ENCODE measurements around the gene PGLYRP2.
"Not testable (repeated sequence)": the region's sequence is repeated elsewhere in the genome, so short reads cannot be mapped to it uniquely, and the experiment has no call there.

The PGLYRP2 gene

DNA sequence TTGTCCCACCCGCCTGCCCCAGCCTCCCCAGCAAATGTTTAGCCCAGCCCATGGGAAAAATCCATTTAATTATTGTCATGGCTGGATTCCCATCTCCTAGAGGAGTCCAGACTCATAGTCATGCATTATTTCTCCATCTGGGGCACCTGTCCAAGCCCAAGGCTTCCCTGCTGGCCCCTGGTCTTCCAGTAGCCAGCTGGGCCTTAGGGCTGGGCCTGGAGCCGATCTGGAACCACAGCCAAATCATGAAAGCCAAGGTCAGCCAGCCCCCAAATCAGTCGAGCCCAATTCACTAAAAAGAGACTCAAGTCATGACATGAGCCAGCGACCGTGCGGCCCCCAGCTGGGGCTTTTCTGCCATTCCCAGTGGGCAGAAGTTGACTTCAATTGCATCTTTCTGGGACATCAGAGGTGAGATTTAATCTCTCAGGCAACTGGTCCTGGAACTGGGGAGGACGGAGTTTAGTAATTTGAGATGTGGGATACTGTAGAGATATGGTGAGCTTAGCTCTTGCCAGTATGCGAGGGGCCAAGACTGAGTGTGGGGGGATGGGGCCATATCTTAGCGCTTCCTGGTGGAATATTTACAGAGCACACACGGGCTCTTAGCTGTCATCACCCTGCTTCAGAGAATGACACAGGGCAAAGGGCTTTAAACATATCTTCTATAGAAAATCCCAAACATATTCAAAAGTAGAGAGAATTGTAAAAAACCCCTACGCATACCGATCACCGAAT is 9.4 kb upstream of the PGLYRP2 start:
- no peak for DNase-seq (ENCODE audit: extremely low read depth in 1 of 2, low read depth in 1 of 2)

DNA sequence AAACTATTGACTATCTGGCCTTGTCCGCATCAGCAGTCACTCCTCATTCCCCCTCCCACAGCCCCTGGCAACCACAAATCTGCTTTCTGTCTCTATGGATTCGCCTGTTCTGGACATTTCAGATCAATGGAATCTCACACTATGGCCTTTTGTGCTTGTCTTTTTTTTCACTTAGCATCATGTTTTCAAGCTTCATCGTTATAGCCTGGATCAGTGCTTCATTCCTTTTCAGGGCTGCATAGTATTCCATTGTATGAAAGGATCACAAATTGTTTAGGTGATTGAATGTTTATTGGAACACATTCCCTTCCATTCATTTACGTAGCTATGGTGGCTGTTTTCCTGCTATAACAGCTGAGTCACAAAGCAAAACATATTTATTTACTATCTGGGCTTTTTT is 7.7 kb upstream of the PGLYRP2 start:
- no peak for DNase-seq (ENCODE audit: extremely low read depth in 1 of 2, low read depth in 1 of 2)

DNA sequence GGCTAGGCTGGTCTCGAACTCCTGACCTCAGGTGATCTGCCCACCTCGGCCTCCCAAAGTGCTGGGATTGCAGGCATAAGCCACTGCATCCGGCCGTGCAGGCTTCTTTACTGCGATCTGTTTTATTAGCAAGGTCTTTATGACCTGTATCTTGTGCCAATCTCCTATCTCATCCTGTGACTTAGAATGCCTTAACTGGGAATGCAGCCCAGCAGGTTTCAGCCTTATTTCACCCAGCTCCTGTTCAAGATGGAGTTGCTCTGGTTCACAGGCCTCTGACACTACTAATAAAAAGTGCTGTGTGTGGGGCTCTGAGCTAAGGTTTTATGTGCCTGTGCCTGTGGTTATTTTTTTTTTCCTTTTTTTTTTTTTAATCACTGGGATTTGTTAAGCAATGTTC is 6.5 kb upstream of the PGLYRP2 start:
- DNase-seq (ENCODE audit: extremely low read depth in 1 of 2, low read depth in 1 of 2): not testable (repeated sequence)

DNA sequence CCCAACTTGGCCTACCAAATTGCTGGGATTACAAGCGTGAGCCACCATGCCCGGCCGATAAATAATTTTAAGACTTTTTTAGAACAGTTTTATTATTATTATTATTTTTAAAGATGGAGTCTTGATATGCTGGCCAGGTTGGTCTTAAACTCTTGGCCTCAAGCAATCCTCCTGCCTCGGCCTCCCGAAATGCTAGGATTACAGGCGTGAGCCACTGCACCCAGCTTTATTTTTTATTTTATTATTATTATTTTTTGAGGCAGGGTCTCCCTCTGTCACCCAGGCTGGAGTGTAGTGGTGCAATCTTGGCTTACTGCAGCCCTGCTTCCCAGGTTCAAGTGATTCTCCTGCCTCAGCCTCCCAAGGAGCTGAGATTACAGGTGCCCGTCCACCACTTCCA is 1.7 kb upstream of the PGLYRP2 start:
- DNase-seq (ENCODE audit: extremely low read depth in 1 of 2, low read depth in 1 of 2): not testable (repeated sequence)

DNA sequence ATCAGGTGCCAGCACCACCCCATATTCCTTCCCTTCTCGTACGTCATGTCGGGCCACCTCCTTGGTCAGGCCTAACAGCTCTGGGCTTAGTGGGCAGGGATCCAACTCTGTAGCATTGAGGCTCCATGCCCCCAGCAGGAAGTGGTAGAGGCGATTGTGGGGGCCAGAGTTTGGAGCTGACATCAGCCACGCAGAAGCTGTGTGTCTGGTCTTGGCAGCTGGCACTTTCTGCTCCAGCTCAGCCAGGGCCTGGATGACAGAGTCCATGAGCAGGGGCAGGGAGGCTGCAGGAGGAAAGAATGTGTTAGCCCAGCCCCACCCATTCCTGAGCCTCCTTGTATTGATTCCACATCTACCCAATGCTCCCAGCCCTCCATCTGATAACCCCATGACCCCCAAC is 3.0 kb downstream of the PGLYRP2 start:
- no peak for DNase-seq (ENCODE audit: extremely low read depth in 1 of 2, low read depth in 1 of 2)

DNA sequence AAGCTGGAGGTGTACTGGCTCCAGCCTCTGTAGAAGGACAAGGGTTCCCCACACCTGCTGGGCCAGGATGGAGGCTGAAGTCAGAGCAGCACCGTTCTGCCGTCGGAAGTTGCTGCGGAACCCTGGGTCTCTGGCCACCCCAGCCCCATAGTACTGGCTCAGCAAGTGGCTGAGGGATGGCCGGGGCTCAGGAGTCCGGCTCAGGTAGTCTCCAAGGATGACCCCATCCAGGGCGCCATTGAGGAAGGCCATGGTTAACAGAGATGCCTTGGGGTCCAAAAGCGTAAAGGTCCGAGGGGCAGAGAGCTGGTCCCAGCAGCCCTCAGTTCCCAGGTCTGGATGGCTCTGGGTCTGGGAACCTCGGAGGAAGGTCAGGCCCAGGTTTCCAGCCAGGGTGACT is 3.7 kb downstream of the PGLYRP2 start:
- no peak for DNase-seq (ENCODE audit: extremely low read depth in 1 of 2, low read depth in 1 of 2)

DNA sequence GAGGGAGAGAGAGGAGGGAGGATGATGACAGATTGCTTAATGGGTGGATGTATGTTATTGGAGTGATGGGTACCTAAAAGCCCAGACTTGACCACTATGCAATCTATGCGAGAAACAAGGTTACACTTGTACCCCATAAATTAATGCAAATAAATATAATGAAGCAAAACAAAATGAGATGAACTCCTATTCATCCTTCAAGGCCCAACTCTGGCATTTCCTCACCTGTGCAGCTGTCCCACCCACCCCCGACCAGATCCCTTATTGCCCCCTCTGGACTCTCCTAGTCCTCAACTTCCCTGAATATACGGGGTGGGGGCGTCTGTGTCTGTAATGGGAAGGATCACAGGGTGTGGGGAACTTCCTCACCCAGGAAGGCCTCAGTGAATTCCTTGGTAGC is 4.1 kb downstream of the PGLYRP2 start:
- DNase-seq (ENCODE audit: extremely low read depth in 1 of 2, low read depth in 1 of 2): no peak

DNA sequence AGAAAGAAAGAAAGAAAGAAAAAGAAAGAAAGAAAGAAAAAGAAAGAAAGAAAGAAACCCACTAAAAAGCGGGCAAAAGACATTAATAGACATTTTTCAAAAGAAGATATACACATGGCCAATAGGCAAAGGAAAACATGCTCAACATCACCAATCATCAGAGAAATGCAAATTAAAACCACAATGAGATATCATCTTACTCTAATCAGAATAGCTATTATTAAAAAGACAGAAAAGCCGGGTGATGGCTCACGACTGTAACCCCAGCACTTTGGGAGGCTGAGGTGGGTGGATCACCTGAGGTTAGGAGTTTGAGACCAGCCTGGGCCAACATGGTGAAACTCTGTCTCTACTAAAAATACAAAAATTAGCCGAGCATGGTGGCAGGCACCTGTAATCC is 5.5 kb downstream of the PGLYRP2 start:
- DNase-seq (ENCODE audit: extremely low read depth in 1 of 2, low read depth in 1 of 2): not testable (repeated sequence)

DNA sequence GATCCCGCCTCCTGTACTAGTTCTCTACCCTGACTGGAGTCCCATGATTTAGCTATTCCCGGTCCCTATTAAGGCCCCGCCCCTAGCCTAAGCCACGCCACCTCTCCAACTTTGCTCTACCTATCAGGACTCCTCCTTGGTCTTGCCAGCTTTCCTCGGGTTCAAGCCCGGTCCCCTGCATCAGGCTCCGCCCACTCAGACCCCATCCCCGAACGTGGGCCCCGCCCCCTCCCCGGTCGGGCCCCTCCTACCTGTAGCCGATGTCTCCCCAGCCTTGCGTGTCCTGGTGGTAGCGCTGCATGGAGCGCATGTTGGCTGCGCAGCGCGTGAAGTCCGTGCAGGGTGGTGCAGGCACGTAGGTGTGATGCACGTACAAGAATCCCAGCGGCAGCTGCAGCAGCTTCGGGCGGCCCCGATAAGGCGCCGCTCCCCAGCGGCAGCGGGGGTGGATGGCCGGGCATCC is 7.6 kb downstream of the PGLYRP2 start:
- DNase-seq (ENCODE audit: extremely low read depth in 1 of 2, low read depth in 1 of 2): no peak

DNA sequence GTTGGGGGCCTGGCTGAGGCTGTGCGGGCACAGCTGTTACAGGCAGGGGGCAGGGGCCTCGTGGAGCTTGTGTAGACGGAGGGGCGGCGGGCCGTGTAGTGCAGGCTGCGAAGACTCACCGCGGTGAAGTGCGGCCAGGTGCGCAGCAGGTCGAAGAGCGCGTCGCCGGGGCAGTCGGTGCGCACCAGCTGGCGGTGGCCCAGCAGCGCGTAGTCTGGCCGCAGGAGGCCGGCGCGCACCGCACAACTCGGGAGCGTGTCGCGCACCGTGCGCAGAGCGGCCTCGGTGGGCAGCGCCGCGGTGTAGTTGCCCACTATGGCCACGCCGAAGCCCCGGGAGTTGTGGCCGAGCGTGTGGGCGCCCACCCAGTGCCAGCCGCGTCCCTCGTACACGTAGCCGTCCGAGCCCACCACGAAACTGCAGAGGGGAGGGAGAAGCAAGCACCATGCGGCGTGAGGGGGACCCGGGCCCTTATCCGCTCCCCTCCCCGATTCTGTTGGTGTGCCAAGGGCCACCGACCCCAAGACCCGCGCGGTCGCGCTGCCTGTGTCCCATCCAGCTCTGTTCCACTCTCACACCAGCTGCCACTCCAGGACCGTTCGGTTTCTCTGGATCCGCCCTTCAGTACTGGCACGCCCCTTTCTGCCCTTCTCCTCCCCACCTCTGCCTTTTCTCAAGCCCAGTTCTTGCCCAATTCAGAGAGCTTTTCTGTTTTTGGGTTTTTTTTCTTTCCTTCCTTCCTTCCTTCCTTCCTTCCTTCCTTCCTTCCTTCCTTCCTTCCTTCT is 9.6 kb downstream of the PGLYRP2 start:
- no peak for DNase-seq (ENCODE audit: extremely low read depth in 1 of 2, low read depth in 1 of 2)

DNA sequence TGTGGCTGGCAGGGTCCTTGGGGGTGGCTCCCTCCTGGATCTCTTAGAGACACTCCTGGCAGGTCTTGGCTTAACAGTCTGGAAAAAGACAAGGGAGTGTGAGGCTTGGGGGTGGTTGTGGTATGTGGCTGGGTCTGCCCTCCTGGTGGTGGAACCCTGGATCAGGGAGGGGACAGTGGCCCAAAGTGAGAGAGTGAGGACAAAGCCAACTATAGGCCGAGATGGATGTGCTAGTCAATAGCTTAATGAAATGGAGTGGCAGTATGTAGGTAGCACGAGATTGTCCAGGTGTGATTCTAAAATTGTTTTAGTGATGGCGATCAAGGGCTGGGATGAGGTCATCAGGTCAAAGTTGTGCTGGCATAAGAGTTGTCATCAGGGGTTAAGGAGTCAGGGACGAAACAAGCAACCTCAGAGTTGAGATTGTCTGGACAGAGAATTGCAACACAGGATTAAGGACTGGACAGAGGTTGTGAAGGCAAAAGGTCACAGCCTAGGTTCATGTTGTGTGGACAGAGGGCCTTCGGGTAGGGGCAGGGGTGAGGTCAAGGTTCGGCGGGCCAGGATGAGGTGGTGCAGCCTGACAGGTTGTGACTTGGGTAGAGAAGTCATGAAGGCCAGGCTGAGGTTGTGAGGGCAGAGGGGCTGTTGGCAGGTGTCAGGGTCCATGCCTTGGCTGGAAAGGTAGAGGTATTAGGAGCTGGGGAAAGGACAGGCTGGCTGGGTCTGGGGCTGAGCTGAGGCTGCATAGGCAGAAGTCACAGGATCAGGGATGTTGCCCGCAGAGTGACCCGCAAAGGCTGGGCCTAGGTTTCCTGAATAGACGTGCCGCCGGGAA is 10.4 kb downstream of the PGLYRP2 start:
- no peak for DNase-seq (ENCODE audit: extremely low read depth in 1 of 2, low read depth in 1 of 2)

DNA sequence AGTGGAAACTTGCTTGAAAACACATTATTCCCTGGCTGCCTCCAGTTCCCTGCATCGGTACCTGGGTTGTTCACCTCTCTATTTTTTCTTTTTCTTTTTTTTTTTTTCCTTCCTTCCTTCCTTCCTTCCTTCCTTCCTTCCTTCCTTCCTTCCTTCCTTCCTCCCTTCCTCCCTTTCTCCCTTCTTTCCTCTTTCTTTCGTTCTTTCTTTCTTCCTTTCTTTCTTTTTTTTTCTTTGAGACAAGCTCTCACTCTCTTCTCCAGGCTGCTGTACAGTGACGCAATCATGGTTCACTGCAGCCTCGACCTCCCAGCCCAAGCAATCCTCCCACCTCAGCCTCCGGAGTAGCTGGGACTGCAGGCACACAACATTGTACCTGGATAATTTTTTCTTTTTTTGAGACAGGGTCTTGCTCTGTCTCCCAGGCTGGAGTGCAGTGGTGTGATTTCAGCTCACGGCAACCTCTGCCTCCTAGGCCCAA is 11.5 kb downstream of the PGLYRP2 start:
- DNase-seq (ENCODE audit: extremely low read depth in 1 of 2, low read depth in 1 of 2): no peak

DNA sequence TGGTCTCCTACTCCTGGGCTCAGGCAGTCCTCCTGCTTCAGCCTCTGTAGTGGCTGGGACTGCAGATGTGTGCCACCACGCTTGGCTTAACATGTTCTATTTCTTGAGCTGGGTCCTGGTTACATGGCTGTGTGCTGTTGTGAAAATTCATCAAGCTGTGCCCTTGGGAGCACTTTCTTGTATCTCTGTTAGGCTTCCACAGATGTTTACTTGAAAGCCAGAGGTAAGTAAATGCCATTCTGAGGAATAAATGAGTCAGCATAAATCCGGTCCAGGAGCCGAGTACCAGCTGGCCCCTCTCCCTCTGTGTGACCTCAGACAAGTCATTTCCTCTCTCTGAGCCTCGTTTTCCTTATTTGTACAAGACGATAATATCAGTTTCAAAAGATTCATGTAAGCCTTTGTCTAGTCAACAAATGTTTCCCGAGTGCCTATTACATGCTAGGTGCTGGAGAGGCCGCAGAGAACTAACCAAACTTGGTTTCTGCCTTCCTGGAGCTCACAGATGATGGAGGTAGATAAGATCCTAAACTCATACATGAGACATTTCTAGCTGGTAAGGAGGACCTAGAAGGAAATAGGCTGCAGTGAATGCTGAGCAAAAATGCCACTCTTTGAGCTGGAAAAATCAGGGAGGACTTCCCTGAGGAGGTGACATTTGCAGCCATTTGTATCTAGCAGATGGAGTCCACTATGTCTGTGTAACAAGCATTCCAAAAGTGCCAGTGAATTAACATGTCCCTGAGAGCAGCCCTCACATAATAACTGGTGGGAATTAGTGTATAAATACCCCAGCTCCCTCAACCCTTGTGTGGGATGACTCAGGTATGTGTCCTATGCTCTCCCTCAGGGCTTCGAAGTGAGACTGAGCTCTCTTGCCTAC is 12.2 kb downstream of the PGLYRP2 start:
- DNase-seq (ENCODE audit: extremely low read depth in 1 of 2, low read depth in 1 of 2): peak; percentile 17 to 37

DNA sequence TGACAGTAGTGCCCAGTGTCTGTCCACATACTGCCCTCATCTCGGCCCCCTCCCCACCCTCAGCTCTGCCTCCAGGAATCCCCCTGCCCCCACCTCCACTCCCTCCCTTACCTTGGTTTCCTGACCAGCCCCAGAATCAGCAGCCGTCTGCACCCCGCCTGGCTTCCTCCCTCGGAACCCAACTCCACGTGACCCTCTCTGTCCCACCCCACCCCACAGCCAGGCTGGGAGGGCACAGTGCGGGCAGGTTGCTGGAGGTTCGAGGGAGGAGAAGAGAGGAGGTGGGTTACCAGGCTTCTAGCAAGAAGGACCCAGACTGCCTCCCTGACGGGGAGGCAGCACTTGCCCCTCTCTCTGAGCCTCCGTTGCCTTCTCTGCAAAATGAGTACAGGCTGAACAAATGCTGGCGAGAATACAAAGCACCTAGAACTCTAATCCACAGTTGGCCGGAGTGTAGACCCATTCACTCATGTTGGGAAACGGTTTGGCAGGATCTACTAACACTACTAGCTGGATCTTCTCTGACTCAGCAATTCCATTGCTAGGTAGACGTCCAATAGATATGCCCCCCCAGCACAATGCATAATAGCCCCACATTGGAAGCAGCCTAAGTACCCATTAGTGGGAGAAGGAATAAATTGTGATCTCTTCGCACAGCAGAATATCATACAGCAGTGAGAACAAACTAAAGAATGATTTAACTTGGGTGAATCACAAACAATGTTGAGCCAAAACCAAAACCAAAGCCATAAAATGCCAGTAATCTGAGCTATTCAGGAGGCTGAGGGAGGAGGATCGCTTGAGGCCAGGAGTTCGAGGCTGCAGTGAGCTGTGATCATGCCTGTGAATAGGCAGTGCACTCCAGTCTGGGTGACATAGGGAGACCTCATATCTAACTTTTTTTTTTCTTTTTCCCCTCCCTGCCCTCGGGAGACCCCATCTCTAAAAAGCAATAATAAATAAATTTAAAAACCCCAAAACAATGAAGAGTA is 14.6 kb downstream of the PGLYRP2 start, which contains the start of gene RASAL3:
Gene RASAL3, minus strand, starts transcription at position 151 of the 992 bp plus-strand sequence. CDS start 186 bp downstream, outside the sequence.
- peak; percentile 48 to 61 for DNase-seq (ENCODE audit: extremely low read depth in 1 of 2, low read depth in 1 of 2)

DNA sequence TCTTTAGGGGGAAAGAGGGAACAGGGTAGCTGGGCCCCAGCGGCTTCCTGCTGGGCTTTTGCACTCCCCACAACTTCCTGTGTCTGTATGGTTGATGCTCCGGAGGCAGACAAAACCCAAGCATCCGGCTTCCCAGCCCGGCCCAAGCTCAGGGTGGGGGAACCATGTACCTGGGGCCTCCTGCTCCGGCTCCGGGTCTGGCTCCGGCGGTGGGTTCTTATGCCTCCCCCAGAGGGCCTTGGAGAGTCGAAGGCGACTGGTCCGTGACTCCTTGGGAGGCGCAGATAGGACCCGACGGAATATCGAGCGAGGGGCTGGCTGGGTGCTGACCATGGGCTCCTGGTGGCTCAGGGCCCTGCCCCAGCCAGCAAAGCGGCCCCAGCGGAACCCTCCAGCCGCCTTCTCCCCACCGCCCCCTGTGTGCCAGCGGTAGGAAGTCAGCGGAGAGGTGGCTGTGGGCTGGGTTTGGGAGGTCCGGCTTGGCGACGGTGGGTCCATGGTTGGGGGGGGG is 15.4 kb downstream of the PGLYRP2 start:
- DNase-seq (ENCODE audit: extremely low read depth in 1 of 2, low read depth in 1 of 2): peak; percentile 52 to 60

DNA sequence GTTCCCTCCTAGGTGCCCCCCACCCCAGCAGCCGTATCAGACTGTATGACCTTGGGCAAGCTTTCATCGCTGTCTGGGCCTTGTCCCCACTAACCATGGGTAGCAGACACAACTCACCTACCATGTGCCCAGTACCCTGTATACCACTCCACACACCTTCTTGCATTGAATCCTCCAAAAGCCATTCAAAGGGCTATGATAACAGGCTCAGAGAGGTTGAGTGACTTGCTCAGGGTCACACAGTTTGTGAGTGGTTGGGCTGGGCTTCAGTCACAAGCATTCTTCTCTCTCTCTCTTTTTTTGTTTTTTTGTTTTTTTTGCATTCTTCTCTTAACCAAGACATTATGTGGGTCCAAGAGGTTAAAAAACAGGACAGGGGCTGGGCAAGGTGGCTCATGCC is 17.6 kb downstream of the PGLYRP2 start:
- DNase-seq (ENCODE audit: extremely low read depth in 1 of 2, low read depth in 1 of 2): no peak

DNA sequence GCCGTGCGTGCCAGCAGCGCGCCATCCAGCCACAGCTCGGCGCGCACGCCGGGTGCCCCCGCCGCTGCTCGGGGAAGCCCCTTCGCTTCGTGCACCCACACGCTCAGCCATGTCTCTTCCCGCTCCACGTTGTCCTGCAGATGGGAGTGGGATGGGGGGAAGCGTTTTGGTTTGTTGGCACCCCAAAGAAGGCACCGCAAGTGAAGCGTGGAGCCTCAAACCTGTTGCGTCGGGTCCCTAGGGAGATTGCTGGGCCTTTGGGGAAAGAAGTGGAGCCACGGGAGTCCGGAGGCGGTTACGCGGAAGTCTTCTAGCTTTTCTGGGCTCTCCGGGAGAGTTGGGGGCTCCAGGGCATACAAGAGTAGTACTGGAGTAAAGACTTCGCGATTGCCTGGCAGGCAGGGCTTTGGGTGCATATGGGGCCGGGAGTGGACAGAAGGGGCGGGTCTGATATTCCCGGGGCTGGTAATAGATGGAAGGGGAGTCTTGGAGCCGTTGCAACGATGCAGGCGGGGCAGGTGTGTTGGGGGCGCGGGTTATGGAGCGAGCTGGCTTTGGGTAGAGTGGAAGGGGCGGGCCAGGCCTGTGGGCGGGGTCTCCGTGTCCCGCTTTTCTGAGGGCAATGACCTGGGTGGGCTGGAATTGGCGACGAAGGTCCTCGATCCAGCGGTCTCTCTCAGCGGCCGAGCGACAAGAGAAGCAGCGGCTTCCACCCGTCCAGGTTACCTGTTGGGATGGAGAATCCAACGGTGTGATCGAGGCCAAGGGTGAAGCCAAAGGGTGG is 21.4 kb downstream of the PGLYRP2 start:
- DNase-seq (ENCODE audit: extremely low read depth in 1 of 2, low read depth in 1 of 2): no peak
